ENCODE measurements around the gene RAB13.

GRCh38 chr1:153961421-153961820, 24.7 kb downstream of the RAB13 start:
- TF ChIP-seq CTCF (conservative IDR thresholded peaks at IDR 0.05; ENCODE audit: low read length) (no peak), EZH2phosphoT487 (IDR thresholded peaks at IDR 0.05; ENCODE audit: borderline replicate concordance) (no peak)
